Activated T-helper 9 cell treated with anti-CD3 and anti-CD28 coated beads, Interleukin-2, amount 50 U/mL, for 16 hours (primary cell): ENCODE measurements around the gene CR1.
"Not testable (repeated sequence)": the region's sequence is repeated elsewhere in the genome, so short reads cannot be mapped to it uniquely, and the experiment has no call there.

Experiments used
- DNase-seq: peaks from one replicate; pipeline ENCODE4 v3.0.0-alpha.2; 2020; ENCODE audit warnings: low read depth

Gene CR1

GRCh38 chr1:207591205-207591604 lies 95.2 kb downstream of the CR1 start:
- DNase-seq, result not testable (repeated sequence)

GRCh38 chr1:207594095-207594494 lies 98.1 kb downstream of the CR1 start:
- DNase-seq, result not testable (repeated sequence)

GRCh38 chr1:207603777-207604176 lies 107.8 kb downstream of the CR1 start:
- DNase-seq, result no peak

- no peak for DNase-seq
These were observed 109.7 kb downstream of the CR1 start for GRCh38 chr1:207605444-207606361.

- no peak for DNase-seq
These were observed 110.4 kb downstream of the CR1 start for GRCh38 chr1:207606362-207606755.

GRCh38 chr1:207612762-207613161 lies 116.8 kb downstream of the CR1 start:
- no peak for DNase-seq

GRCh38 chr1:207619871-207620542 lies 124.0 kb downstream of the CR1 start:
- DNase-seq, result no peak

GRCh38 chr1:207620543-207620893 lies 124.6 kb downstream of the CR1 start:
- DNase-seq, result no peak

- not testable (repeated sequence) for DNase-seq
These were observed 129.6 kb downstream of the CR1 start for GRCh38 chr1:207625504-207626071.

- DNase-seq, result no peak
These were observed 131.0 kb downstream of the CR1 start for GRCh38 chr1:207626972-207627337.

- DNase-seq, result no peak
These were observed 131.5 kb downstream of the CR1 start for GRCh38 chr1:207627496-207627895.

GRCh38 chr1:207628776-207629175 lies 132.8 kb downstream of the CR1 start:
- no peak for DNase-seq

- no peak for DNase-seq
These were observed 135.2 kb downstream of the CR1 start for GRCh38 chr1:207631137-207631536.

GRCh38 chr1:207633226-207633625 lies 137.3 kb downstream of the CR1 start:
- DNase-seq, result no peak

GRCh38 chr1:207633699-207634289 lies 137.8 kb downstream of the CR1 start:
- DNase-seq, result not testable (repeated sequence)

GRCh38 chr1:207634293-207634692 lies 138.3 kb downstream of the CR1 start:
- DNase-seq, result not testable (repeated sequence)

GRCh38 chr1:207635569-207636186 lies 139.7 kb downstream of the CR1 start:
- not testable (repeated sequence) for DNase-seq

- not testable (repeated sequence) for DNase-seq
These were observed 142.7 kb downstream of the CR1 start for GRCh38 chr1:207638487-207639145.

- DNase-seq, result not testable (repeated sequence)
These were observed 143.4 kb downstream of the CR1 start for GRCh38 chr1:207639362-207639761.

- no peak for DNase-seq
These were observed 148.4 kb downstream of the CR1 start for GRCh38 chr1:207644166-207644851.
